ENCODE data around the gene CHRM1.

CHRM1 gene

GRCh38 chr11:62902932-62903331 lies 18.2 kb downstream of the CHRM1 start:
- no peak overlapping the region for H3K4me3 ChIP-seq (replicated peaks; ENCODE audit: low read depth, low read length)
- DNase-seq (ENCODE audit: low read depth) = no peak
- TF ChIP-seq, protein P1, sequence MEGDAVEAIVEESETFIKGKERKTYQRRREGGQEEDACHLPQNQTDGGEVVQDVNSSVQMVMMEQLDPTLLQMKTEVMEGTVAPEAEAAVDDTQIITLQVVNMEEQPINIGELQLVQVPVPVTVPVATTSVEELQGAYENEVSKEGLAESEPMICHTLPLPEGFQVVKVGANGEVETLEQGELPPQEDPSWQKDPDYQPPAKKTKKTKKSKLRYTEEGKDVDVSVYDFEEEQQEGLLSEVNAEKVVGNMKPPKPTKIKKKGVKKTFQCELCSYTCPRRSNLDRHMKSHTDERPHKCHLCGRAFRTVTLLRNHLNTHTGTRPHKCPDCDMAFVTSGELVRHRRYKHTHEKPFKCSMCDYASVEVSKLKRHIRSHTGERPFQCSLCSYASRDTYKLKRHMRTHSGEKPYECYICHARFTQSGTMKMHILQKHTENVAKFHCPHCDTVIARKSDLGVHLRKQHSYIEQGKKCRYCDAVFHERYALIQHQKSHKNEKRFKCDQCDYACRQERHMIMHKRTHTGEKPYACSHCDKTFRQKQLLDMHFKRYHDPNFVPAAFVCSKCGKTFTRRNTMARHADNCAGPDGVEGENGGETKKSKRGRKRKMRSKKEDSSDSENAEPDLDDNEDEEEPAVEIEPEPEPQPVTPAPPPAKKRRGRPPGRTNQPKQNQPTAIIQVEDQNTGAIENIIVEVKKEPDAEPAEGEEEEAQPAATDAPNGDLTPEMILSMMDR (IDR thresholded peaks at IDR 0.05; ENCODE audit: low read length, missing control alignments) = no peak

DNA sequence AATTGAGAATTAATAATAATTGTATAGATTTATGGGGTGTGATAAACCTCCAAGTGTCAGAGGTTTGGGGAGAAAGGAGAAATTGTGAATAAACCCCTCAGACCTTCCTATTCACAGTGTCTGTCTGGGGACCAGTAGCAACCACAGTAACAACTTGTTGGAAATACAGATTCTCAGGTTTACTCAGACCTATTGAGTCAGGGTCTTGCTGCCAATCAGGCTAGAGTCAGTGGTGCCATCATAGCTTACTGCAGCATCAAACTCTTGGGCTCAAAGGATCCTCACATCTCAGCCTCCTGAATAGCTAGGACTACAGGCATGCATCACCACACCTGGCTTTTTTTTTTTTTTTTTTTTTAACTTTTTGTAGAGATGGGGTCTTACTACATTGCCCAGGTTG lies 23.1 kb downstream of the CHRM1 start:
- DNase-seq (ENCODE audit: low read depth) = no peak
- TF ChIP-seq, protein P1 (IDR thresholded peaks at IDR 0.05; ENCODE audit: low read length, missing control alignments) = no peak
- no peak overlapping the region for H3K4me3 ChIP-seq (replicated peaks; ENCODE audit: low read depth, low read length)

DNA sequence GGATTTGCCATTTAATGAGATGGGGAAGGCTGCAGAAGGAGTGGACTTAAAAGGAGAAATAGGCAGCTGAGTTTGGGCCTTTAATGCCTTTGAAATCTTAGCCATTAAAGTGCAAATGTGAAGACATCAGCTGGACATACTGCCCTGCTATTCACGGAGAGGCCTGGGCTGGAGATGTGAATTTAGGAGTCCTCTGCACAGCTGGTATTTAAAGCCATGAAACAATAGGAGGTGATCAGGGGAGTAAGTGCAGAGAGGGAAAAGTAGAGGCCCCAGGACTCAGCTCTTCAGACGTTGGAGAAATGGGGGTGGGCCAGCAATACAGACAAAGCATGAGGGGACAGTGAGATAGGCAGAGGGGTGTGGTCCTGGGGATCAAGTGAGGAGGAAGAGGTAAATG lies 23.9 kb downstream of the CHRM1 start:
- no peak for DNase-seq (ENCODE audit: low read depth)
- TF ChIP-seq, protein P1 (IDR thresholded peaks at IDR 0.05; ENCODE audit: low read length, missing control alignments) = no peak
- no peak overlapping the region for H3K4me3 ChIP-seq (replicated peaks; ENCODE audit: low read depth, low read length)

- no peak overlapping the region for H3K4me3 ChIP-seq (replicated peaks; ENCODE audit: low read depth, low read length)
- no peak for DNase-seq (ENCODE audit: low read depth)
- TF ChIP-seq, protein P1 (IDR thresholded peaks at IDR 0.05; ENCODE audit: low read length, missing control alignments) = no peak
Measured at GRCh38 chr11:62896049-62896448, 25.1 kb downstream of the CHRM1 start.

GRCh38 chr11:62895501-62895900 lies 25.7 kb downstream of the CHRM1 start:
- no peak overlapping the region for H3K4me3 ChIP-seq (replicated peaks; ENCODE audit: low read depth, low read length)
- no peak for DNase-seq (ENCODE audit: low read depth)
- TF ChIP-seq, protein P1 (IDR thresholded peaks at IDR 0.05; ENCODE audit: low read length, missing control alignments) = no peak

DNA sequence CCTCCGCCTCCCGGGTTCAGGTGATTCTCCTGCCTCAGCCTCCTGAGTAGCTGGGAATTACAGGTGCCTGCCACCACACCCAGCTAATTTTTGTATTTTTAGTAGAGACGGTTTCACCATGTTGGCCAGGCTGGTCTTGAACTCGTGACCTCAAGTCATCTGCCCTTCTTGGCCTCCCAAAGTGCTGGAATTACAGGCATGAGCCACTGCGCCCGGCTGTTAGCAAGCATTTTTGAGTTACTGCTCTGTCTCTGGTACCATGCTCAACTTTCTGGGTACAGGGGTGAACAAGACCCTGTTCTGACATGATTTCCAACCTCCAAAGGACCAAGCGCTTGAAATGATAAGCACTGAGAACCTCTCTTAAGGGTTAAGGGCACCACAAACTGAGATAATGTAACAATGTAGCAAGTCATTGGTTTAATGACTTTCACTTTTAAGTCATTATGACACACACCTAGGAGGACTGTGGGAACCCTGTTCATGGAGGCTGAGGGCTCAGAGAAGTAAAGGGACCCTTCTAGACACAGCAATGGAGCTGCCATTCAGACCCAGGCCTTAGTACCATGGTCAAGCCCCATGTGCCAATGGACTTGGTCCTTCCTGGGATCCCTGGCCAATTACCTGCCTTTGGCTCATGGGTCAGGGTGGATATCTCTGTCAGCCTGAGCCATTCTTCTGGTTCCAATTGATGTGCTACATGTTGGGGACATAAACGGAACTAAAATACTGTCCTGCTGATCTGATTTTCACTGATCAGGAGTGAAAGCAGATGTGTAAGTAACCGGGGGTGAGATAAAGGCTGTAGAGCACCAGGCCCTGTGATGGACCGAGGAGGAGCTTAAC lies 28.9 kb downstream of the CHRM1 start:
- no peak for DNase-seq (ENCODE audit: low read depth)
- TF ChIP-seq, protein P1 (IDR thresholded peaks at IDR 0.05; ENCODE audit: low read length, missing control alignments) = no peak
- H3K4me3 ChIP-seq (replicated peaks; ENCODE audit: low read depth, low read length) = no peak overlapping the region
